HG03432 (cell line): ENCODE measurements around the gene IGLL1.
"Not testable (repeated sequence)": the region's sequence is repeated elsewhere in the genome, so short reads cannot be mapped to it uniquely, and the experiment has no call there.

Experiments
- ATAC-seq: cut with Tn5 transposase; IDR thresholded peaks from one replicate; pipeline ENCODE4 v1.9.1; 2021; ENCODE audit warnings: mild to moderate bottlenecking, moderate library complexity; ENCODE audit not compliant: unreplicated experiment

Gene IGLL1

DNA sequence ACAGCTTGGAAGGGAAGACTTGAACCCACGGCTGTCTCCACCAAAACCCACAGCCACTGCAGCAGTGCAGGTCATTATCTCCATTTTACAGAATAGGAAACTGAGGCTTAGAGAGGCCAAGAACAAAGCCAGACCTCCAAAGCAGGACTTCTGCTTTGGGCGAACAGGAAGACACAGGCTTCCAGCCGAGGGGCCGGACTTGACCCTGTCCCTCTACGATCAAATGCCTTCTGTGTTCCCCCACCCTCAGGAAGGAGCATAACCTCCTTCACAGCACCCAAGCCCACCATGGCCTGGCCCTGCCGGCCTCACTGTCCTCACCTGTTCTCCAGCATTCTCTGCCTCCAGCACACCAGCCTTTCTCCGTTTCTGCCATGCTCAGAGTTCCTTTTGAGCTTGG, 15.8 kb downstream of the IGLL1 start:
- ATAC-seq = no peak

DNA sequence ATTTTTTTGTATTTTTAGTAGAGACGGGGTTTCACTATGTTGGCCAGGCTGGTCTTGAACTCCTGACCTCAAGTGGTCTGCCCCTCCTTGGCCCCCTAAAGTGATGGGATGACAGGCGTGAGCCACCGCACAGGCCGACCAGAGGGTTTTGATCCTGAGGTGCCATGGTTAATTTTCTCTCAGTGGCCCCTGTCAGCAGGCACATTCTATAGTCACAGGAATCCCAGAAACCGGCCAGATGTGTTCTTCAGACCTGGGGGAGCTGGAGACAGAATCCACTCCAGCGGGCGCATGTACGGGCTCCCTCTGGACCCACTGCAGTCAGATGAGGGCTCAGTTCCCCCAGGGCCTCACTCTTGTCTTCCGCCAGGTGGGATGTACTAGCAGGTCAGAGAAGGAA, 17.0 kb downstream of the IGLL1 start:
- no peak for ATAC-seq

DNA sequence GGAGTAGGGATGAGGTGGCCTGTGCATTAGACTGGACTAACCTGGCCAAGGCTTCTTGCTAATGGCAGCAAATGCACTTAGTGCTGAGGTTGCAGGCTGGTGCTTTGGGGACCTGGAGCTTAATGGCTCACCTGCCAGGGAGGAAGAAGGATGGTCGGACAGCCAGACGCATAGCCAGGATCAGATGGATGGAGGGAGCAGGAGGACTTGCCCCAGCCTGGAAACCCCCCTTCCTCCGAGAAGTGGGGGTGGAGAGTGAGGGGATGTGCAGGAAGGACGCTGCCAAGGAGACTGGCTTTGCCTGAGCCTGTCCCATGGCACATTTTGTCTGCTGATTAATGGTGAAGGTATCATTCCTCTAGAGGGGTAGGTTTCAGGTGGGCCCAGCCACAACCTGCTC, 17.9 kb downstream of the IGLL1 start:
- no peak for ATAC-seq

DNA sequence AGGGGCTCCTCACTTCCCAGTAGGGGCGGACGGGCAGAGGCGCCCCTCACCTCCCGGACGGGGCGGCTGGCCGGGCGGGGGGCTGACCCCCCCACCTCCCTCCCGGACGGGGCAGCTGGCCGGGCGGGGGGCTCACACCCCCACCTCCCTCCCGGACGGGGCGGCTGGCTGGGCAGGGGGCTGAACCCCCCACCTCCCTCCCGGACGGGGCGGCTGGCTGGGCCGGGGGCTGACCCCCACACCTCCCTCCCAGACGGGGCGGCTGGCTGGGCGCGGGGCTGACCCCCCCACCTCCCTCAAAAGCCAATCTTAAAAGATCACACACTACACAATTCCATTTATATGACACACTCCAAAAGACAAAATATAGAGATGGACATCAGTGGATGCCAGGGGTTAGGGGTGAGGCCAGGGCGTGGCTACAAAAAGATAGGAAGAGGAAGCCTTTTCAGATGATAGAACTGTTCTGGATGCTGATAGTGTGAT, 19.0 kb downstream of the IGLL1 start:
- not testable (repeated sequence) for ATAC-seq

DNA sequence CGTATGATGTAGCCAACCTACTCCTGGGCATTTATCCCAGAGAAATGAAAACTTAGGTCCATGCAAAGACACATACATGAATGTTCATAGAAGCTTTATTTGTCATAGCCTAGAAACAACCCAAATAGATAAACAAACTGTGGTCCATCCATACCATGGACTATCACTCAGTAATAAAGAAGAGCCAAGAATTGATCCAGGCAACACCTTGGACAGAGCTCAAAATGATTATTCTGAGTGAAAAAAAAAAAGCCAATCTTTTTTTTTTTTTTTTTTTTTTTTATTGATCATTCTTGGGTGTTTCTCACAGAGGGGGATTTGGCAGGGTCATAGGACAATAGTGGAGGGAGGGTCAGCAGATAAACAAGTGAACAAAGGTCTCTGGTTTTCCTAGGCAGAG, 19.9 kb downstream of the IGLL1 start:
- not testable (repeated sequence) for ATAC-seq

DNA sequence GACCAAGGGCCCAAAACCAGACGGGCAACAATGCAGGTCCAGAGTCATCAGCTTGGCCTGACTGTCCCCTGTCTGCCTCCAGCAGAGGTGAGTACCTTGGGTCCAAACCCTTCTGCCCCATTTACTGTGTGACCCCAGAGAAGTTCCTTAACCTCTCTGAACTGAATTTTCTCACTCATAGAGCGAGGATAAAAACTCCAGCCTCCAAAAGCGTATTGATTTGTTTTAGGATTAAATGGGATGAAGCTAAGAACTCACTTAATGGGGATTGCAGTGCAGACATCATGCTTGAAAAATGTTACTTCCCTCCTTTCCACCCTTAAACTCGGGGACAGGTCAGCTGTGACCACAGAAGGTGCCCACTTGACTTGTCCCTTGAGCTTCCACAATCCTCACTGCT, 22.6 kb downstream of the IGLL1 start:
- ATAC-seq = no peak

DNA sequence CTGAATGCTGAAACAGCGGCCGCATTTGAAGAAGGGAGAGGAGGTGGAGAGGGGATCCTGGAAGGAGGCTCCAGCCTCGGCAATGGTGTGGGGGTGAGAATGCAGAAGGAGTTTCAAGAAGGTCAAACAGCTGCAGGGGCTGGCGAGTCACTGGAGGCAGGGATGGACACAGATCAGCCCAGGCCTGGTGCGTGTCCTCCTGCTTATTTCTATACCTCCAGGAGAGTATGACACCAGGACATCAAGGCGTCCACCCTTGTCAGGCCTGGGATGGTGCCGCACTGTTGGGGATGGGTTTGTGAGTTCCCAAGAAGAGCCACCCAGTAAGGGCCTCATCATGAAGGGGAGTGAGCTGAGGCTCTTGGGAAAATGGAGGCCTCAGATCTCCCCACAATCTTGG, 23.1 kb downstream of the IGLL1 start:
- no peak for ATAC-seq

DNA sequence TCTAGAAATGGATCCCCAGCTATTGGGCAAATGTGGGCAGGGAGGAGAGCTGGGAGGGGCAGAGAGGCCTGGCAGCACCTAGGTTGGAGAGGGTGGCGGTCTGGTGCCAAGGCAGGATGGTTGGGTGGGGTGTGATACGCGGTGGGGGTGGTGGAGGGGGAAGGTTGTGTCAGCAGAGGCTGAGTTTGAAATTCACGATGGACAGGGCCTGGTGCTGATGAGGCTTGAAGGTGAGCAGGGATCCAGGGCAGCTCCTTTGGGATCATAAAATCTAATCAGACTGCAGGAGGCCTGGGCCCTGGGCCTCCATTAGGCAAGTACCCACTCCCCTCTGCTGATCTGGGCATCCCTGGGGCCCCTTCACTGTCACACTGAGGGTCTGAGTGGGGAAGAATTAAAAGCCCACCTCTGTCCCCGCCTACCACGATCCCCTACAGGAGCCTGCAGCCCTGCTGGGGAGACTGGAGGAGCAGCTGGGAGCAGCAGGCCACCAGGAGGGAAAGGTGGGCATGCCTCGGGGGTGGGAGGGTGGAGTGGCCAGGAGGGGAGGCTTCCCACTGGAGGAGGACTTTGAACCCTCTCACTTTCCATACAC, 24.0 kb downstream of the IGLL1 start:
- ATAC-seq = no peak

DNA sequence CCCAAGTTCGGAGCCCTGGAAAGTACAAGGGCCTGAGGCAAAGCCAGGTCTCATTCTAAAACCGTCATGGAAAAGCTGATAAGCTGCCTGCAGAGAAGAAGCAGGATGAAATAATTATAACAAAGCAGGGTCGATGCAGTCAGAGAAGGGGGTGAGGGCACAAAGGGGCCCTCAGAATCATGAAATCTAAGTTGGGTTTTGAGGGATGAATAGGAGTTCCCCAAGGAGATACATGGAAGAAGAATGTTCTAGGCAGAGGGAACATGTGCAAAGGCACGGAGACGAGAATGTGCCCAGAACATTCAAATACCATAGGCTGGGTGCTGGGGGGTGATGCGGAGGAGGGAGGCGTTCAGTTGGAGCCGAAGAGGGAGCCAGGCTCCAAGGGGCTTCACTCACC, 25.0 kb downstream of the IGLL1 start:
- ATAC-seq = no peak

DNA sequence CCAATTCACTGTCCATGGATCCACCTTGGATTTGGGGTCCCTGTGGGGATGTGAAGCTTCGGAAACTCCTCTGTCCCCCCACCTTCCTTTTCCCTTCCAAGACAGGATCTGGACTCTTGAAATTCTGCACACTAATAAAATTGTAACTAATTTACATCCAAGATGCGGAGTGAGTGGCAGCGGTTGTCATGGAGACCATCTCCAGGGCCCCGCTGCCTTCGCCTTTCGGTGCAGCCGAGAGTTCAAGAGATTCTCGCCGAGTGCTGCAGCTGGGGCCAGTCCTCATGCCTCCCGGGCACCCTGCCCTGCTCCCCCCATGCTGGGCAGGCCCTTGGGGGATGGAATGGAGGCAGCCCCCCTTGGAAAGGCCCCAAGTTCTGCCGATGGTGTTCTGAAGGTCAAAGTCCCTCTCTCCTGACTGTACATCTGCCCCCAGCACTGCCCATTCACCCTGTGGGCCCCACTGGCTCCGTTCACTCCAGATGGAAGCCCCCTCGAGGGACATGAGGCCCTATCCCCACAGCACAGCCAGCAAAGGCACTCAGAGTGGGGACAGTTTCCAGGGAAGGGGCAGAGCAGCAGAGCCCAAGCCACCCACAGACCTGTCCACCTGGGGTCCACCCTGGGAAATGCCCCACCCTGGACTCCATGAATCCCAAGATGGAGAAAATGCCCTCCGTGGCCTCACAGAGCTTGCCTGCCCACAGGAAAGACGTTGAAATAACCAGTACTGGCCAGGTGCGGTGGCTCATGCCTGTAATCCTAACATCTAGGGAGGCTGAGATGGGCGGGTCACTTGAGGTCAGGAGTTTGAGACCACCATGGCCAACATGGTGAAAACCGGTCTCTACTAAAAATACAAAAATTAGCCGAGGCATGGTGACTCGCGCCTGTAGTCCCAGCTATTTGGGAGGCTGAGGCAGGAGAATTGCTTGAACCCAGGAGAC, 25.9 kb downstream of the IGLL1 start:
- ATAC-seq = no peak

DNA sequence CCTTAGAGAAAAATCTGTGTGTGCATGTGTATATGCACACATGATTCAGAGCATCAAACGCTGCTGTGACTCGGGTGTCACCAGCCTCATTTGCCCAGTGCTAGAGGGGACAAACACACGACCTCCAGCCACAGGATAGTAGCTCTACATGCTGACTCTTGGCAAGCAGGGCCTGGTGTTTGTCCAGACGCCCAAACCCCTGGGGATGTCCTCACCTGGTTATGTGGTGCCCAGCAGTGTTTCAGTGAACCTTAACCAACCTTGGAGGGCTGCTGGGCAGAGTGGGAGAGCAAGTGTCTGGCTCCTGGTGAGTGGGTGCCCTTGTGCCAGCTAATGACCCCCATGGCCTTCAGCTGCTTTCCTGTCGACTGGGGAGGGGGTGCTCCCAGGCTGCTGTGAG, 26.7 kb downstream of the IGLL1 start:
- no peak for ATAC-seq

DNA sequence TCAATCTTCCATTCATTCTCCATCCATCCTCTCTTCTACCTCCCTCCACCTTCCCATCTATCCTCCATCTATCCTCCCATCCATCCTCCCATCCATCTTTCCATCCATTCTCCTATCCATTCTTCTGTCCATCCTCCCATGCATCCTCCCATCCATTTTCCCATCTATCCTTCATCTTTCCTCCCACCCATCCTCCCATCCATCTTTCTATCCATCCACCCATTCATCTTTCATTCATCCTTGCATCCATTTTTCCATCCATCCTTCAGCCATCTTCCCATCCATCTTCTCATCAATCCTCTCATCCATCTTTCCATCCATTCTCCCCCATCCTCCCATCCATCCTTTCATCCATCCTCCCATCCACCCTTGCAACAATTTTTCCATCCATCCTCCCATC, 27.5 kb downstream of the IGLL1 start:
- no peak for ATAC-seq

DNA sequence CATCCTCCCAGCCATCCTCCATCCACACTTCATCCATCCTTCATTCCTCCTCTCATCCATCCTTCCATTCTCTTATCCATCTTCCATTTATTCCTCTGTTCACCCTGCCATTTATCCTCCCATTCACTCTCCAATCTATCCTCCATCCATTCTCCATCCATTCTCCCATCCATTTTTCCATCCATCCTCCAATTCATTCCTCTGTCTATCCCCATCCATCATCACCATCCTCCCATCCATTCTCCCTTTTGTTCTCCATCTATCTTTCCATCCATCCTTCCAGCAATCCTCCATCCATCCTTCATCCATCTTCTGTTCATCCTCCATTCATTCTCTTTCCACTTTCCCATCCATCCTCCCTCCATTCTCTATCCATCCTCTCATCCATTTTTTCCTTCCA, 28.7 kb downstream of the IGLL1 start:
- no peak for ATAC-seq

DNA sequence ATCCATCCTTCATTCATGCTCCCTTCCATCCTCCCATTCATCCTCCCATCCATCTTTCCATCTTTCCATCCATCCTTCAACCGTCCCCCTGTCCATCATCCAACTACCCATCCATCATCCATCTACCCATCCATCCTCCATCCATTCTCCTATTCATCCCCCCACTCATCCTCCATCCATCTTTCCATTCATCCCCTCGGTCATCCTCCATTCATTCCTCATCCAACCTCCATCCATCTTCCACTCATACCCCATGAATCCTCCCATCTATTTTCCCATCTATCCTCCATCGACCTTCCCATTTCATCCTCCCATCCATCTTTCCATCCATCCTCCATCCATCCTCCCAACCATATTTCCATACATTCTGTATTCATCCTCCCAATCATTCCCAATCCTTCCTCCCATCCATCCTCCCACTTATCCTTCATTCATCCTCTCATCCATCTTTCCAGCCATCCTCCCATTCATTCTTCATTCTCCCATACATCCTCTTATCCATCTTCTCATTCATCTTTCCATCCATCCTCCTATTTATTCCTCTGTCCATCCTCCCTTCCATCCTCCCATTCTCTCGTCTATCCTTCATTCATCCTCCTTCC, 29.9 kb downstream of the IGLL1 start:
- ATAC-seq = no peak

DNA sequence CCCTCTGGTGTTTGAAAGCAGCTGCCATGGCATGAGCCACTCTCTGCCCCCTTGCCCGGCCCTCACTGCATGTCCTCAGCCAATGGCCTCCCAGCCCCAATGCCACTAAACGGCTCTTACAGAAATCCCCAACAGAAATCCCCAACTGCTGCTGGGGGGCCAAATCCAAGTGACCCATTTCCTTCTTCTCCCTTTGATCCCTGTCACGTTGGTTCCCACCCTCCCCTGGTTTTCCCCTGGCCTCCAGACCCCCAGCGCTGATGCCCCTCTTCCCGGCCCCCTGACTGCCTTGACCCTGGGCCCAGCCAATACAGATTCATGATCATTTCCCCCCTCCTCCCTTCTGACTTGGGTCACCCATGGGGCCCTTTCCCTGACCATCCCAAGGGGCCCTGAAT, 30.9 kb downstream of the IGLL1 start:
- no peak for ATAC-seq

DNA sequence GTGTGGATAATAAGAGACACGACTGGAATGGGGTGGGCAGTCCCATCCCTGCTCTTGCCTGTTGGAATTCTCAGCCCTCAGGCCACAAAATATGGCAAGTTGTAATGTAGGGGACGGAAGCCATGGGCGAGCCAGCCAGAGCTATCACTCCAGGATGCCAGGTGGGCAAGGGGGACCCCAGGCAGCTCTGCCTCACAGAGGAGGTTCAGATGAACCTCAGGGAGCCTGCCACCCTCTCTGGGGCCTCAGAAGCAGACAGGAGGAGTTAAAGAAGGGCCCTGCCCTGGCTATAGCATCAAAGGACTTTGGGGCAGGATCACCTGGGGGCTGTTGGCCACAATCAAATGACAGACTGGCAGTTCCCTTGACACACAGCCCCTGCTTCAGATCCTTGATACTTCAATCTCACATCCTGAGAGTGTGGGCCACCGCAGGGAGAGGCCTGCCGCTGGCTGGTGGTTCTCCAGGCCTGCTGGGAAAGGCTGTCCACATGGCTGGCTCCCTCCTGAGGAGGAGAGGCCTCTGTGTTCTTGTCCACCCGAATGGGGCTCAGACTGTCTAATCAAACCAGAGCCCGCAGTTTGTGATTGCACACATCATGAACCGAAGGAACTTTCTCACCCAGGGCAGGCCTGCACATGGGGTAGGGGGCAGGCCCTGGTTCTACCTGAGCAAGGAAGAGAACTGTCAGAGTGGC, 31.4 kb downstream of the IGLL1 start:
- no peak for ATAC-seq

DNA sequence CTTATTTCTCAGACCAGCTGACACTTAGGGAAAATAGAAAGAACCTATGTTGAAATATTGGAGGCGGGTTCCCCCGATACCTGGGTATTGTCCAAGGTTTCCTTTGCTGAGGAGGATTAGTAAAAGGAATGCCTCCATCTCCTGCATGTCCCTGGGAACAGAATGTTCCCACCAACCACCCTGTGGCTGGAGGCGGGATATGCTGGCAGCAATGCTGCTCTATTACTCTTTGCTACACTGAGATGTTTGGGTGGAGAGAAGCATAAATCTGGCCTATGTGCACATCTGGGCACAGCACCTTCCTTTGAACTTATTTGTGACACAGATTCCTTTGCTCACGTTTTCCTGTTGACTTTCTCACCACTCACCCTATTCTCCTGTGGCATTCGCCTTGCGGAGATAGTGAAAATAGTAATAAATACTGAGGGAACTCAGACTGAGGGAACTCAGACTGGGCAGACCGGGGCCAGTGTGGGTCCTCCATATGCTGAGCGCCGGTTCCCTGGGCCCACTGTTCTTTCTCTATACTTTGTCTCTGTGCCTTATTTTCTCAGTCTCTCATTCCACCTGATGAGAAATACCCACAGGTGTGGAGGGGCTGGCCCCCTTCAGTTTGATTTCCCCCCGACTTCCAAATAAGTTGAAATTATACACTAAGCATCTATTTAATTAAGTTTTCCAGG, 32.1 kb downstream of the IGLL1 start:
- ATAC-seq = no peak

DNA sequence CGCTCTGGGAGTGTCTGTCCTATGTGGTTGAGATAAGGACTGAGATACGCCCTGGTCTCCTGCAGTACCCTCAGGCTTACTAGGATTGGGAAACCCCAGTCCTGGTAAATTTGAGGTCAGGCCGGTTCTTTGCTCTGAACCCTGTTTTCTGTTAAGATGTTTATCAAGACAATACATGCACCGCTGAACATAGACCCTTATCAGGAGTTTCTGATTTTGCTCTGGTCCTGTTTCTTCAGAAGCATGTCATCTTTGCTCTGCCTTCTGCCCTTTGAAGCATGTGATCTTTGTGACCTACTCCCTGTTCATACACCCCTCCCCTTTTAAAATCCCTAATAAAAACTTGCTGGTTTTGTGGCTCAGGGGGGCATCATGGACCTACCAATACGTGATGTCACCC, 32.7 kb downstream of the IGLL1 start:
- not testable (repeated sequence) for ATAC-seq

DNA sequence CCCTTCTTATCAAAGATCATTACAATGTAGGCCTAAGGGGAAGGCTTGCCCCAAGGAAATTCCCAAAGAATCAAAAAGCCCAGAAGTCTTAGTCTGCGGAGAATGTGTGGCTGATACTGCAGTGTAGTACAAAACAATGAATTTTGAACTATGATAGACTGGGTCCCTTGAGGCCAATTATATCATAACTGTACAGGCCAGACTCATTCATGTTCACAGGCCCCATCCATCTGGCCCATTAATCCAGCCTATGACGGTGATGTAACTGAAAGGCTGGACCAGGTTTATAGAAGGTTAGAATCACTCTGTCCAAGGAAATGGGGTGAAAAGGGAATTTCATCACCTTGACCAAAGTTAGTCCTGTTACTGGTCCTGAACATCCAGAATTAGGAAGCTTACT, 35.2 kb downstream of the IGLL1 start:
- ATAC-seq = no peak

DNA sequence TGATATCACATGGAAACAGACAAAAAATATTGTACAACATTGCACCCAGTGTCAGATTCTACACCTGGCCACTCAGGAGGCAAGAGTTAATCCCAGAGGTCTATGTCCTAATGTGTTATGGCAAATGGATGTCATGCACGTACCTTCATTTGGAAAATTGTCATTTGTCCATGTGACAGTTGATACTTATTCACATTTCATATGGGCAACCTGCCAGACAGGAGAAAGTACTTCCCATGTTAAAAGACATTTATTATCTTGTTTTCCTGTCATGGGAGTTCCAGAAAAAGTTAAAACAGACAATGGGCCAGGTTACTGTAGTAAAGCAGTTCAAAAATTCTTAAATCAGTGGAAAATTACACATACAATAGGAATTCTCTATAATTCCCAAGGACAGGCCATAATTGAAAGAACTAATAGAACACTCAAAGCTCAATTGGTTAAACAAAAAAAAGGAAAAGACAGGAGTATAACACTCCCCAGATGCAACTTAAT, 36.5 kb downstream of the IGLL1 start:
- ATAC-seq = not testable (repeated sequence)

DNA sequence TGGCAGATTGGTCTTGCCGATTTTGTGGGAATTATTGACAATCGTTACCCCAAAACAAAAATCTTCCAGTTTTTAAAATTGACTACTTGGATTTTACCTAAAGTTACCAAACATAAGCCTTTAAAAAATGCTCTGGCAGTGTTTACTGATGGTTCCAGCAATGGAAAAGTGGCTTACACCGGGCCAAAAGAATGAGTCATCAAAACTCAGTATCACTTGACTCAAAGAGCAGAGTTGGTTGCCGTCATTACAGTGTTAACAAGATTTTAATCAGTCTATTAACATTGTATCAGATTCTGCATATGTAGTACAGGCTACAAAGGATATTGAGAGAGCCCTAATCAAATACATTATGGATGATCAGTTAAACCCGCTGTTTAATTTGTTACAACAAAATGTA, 37.2 kb downstream of the IGLL1 start:
- ATAC-seq = no peak
